ENCODE measurements around the gene CUTA. TPM values are rescaled to one million over a fixed set of nuclear protein-coding genes. Genes with fewer than 3 reads are reported as not detected.

CUTA gene
- total and polyA plus RNA-seq, 2 of the 13 experiments (the other 11 are each of a cell fraction or from before 2014, with no cell fraction given) = 170 to 180 TPM

- Histone ChIP-seq H3K4me2 (ENCODE audit: low read depth, low read length) (no peak overlapping the region), H3K79me2 (ENCODE audit: insufficient read depth, low read length) (no peaks in the 10 kb centered on the region), H3K4me1 (ENCODE audit: insufficient read depth, low read length) (no peaks in the 10 kb centered on the region), H2AFZ (ENCODE audit: low read length) (no peak overlapping the region), H3K36me3 (replicated peaks in 1 of 2; ENCODE audit: control insufficient read depth in 1 of 2, insufficient read depth in 2 of 2, low read length in 2 of 2) (peaks cover 0 to 2% of the 10 kb centered on the region in 2 experiments; a peak in 1 of 5 replicates), H3K27me3 (ENCODE audit: control insufficient read depth in 1 of 2, insufficient read depth in 2 of 2, low read length in 2 of 2) (no peaks in the 10 kb centered on the region), H4K20me1 (ENCODE audit: insufficient read depth, low read length) (no peaks in the 10 kb centered on the region), H3K9ac (ENCODE audit: insufficient read depth, low read depth, low read length) (no peak overlapping the region), H3K4me3 (replicated peaks in 1 of 3; ENCODE audit: insufficient read depth in 1 of 3, low read depth in 2 of 3, low read length in 3 of 3) (no peak overlapping the region), H3K27ac (ENCODE audit: extremely low read length, insufficient read depth, low read length) (no peak overlapping the region), H3K9me3 (ENCODE audit: low read length) (no peaks in the 10 kb centered on the region)
- DNase-seq (ENCODE audit: low spot score) (no peak), FAIRE-seq (no peak), ATAC-seq (no peak)
- POLR2A ChIA-PET = interaction anchor here (1.1 to 1.6 kb wide), 2 partner anchors 10 to 13 kb away, joined by 5 read pairs; partner anchors contain the start of gene ZBTB9
- intact Hi-C loops (cut with micrococcal nuclease; ENCODE audit: unreplicated experiment) (no loop called here), in situ Hi-C loops (cut with HindIII; ENCODE audit: extremely low pct_ligation_motif_present, low pct_unique_long_range_greater_than_20kb) (no loop called here)
- WGBS (ENCODE audit: low lambda C conversion rate) = 79% methylated on average over 19 of the region's 19 CpGs
- CTCF ChIA-PET (ENCODE audit: low intra/inter-chr PET ratio, low total read pairs) = no interaction called here
- no TSS peak for BruUV-seq (replicated peaks)
- TF ChIP-seq EP300 (IDR thresholded peaks at IDR 0.05; ENCODE audit: low read depth in 2 of 2, low read length in 2 of 2) (no peak), EP300 (CRISPR knock-in tag; IDR thresholded peaks at IDR 0.05; ENCODE audit: borderline replicate concordance) (no peak), RFXAP (CRISPR knock-in tag; IDR thresholded peaks at IDR 0.05; ENCODE audit: borderline replicate concordance) (no peak), TCF7 (IDR thresholded peaks at IDR 0.05; ENCODE audit: low read depth) (no peak), ZNF468 (CRISPR knock-in tag; IDR thresholded peaks at IDR 0.05) (no peak), ZNF562 (CRISPR knock-in tag; IDR thresholded peaks at IDR 0.05; ENCODE audit: borderline replicate concordance) (no peak)
These were observed 22.9 kb upstream of the CUTA start for GRCh38 chr6:33440649-33441309.

DNA sequence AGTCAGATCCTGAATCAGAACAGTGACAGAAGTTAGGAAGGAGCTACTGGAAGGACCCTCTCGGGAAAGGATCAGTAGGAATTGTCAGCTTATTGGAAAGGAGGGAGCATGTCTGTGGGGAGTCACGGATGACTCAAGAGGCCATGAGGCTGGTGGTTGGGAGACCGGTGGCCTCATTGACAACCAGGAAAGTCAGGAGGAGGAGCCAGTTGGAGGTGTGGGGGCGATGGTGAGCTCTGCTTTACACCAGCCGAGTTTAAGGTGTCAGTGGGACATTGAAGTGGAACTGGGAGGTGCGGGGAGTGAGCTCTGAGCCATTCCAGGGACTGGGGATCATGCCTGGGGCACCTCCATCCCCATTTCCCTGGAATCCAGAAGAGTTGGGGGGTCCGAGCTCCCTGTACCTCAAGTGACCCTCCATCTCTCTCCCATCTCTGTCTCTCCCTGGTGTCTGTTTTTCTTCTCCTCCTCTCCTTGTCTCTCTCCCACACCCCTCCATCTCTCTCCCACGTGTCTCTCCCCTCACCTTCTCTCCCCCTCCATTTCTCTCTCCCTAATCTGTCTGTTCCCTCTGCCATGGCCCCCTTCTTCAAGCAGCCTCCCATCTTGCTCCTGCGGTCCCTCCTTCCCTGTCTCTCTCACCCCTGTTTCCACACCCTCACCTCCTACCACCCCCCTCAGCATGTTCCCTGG is 22.2 kb upstream of the CUTA start:
- no peak overlapping the region for H3K4me3 ChIP-seq (replicated peaks in 1 of 3; ENCODE audit: insufficient read depth in 1 of 3, low read depth in 2 of 3, low read length in 3 of 3)
- no peak for DNase-seq (ENCODE audit: low spot score)
- 50% methylated on average over 9 of the region's 9 CpGs for WGBS (ENCODE audit: low lambda C conversion rate)
- H2AFZ ChIP-seq (ENCODE audit: low read length) = no peak overlapping the region
- H4K20me1 ChIP-seq (ENCODE audit: insufficient read depth, low read length) = no peaks in the 10 kb centered on the region
- POLR2A ChIA-PET = interaction anchor here (1.6 kb wide), 1 partner anchor 9 kb away, joined by 5 read pairs; no protein-coding TSS in a partner anchor
- H3K4me2 ChIP-seq (ENCODE audit: low read depth, low read length) = no peak overlapping the region
- TF ChIP-seq MIXL1 (CRISPR knock-in tag; IDR thresholded peaks at IDR 0.05) (no peak), MNT (IDR thresholded peaks at IDR 0.05) (peak; percentile 25; the same call in 1 of the 2 replicates)
- H3K27me3 ChIP-seq (ENCODE audit: control insufficient read depth in 1 of 2, insufficient read depth in 2 of 2, low read length in 2 of 2) = no peaks in the 10 kb centered on the region
- no peaks in the 10 kb centered on the region for H3K9me3 ChIP-seq (ENCODE audit: low read length)
- intact Hi-C loops (cut with micrococcal nuclease; ENCODE audit: unreplicated experiment) (no loop called here), in situ Hi-C loops (cut with HindIII; ENCODE audit: extremely low pct_ligation_motif_present, low pct_unique_long_range_greater_than_20kb) (no loop called here)
- H3K4me1 ChIP-seq (ENCODE audit: insufficient read depth, low read length) = no peaks in the 10 kb centered on the region
- no peak overlapping the region for H3K9ac ChIP-seq (ENCODE audit: insufficient read depth, low read depth, low read length)
- CTCF ChIA-PET (ENCODE audit: low intra/inter-chr PET ratio, low total read pairs) = no interaction called here
- H3K79me2 ChIP-seq (ENCODE audit: insufficient read depth, low read length) = no peaks in the 10 kb centered on the region
- FAIRE-seq = no peak
- no peak overlapping the region for H3K27ac ChIP-seq (ENCODE audit: extremely low read length, insufficient read depth, low read length)
- no TSS peak for BruUV-seq (replicated peaks)
- ATAC-seq = no peak; the same call in 2 of the 3 replicates
- H3K36me3 ChIP-seq (replicated peaks in 1 of 2; ENCODE audit: control insufficient read depth in 1 of 2, insufficient read depth in 2 of 2, low read length in 2 of 2) = peaks cover 0 to 2% of the 10 kb centered on the region in 2 experiments; a peak in 1 of 5 replicates

Measured in HepG2 (cell line).